AG08396 (cell line): ENCODE data around the gene IL22RA2.
A peak's percentile ranks its signal among the peaks of the same experiment; 100 is the strongest.

ENCODE experiments used
- DNase-seq: peaks from one replicate; pipeline ENCODE4 v3.0.0; 2012; ENCODE audit warnings: low spot score, mixed read lengths

Gene IL22RA2

GRCh38 chr6:137167702-137168377 lies 5.6 kb downstream of the IL22RA2 start:
- no peak for DNase-seq

- no peak for DNase-seq
These were observed 7.0 kb downstream of the IL22RA2 start for GRCh38 chr6:137166247-137167098.

GRCh38 chr6:137165375-137166246 lies 7.8 kb downstream of the IL22RA2 start:
- DNase-seq = no peak

GRCh38 chr6:137163732-137164318 lies 9.6 kb downstream of the IL22RA2 start:
- DNase-seq = no peak

GRCh38 chr6:137162692-137163306 lies 10.6 kb downstream of the IL22RA2 start:
- DNase-seq = no peak

- no peak for DNase-seq
These were observed 11.5 kb downstream of the IL22RA2 start for GRCh38 chr6:137161949-137162348.

GRCh38 chr6:137160763-137161162 lies 12.7 kb downstream of the IL22RA2 start:
- DNase-seq = peak; percentile 12

GRCh38 chr6:137159912-137160311 lies 13.5 kb downstream of the IL22RA2 start:
- no peak for DNase-seq

- no peak for DNase-seq
These were observed 15.8 kb downstream of the IL22RA2 start for GRCh38 chr6:137157601-137158000.

- DNase-seq = no peak
These were observed 16.8 kb downstream of the IL22RA2 start for GRCh38 chr6:137156650-137157049.

- no peak for DNase-seq
These were observed 17.6 kb downstream of the IL22RA2 start for GRCh38 chr6:137155830-137156229.

- DNase-seq = no peak
These were observed 23.4 kb downstream of the IL22RA2 start for GRCh38 chr6:137150072-137150471.

- DNase-seq = no peak
These were observed 24.4 kb downstream of the IL22RA2 start for GRCh38 chr6:137149035-137149393.

GRCh38 chr6:137148306-137149034 lies 25.0 kb downstream of the IL22RA2 start:
- no peak for DNase-seq

GRCh38 chr6:137147195-137147594 lies 26.2 kb downstream of the IL22RA2 start:
- no peak for DNase-seq

GRCh38 chr6:137146206-137146605 lies 27.2 kb downstream of the IL22RA2 start:
- no peak for DNase-seq

- DNase-seq = no peak
These were observed 28.0 kb downstream of the IL22RA2 start for GRCh38 chr6:137145421-137145820.

GRCh38 chr6:137136065-137136464 lies 37.4 kb downstream of the IL22RA2 start:
- no peak for DNase-seq

GRCh38 chr6:137134483-137134882 lies 39.0 kb downstream of the IL22RA2 start:
- no peak for DNase-seq

GRCh38 chr6:137133122-137133521 lies 40.3 kb downstream of the IL22RA2 start:
- DNase-seq = no peak
